HG02885 (cell line): ENCODE measurements around the gene FUZ.

Experiments used
- ATAC-seq: cut with Tn5 transposase; IDR thresholded peaks from one replicate; pipeline ENCODE4 v1.9.1; 2021; ENCODE audit warnings: mild to moderate bottlenecking; ENCODE audit not compliant: unreplicated experiment, poor library complexity

The FUZ gene

GRCh38 chr19:49766007-49766929, 46.8 kb downstream of the FUZ start:
- ATAC-seq, result peak; percentile 92

GRCh38 chr19:49764341-49764740, 48.8 kb downstream of the FUZ start:
- no peak for ATAC-seq

GRCh38 chr19:49763230-49763629, 49.9 kb downstream of the FUZ start, which contains the start of gene TSKS:
TSS of gene TSKS (minus strand) at chr19:49763306. CDS start at chr19:49763247, 59 bp downstream.
- ATAC-seq, result no peak

- no peak for ATAC-seq
Measured at GRCh38 chr19:49761625-49762311, 51.3 kb downstream of the FUZ start.

GRCh38 chr19:49761249-49761624, 51.9 kb downstream of the FUZ start:
- ATAC-seq, result no peak

- ATAC-seq, result no peak
Measured at GRCh38 chr19:49758292-49758691, 54.8 kb downstream of the FUZ start.
